HG03064 (cell line): ENCODE data around the gene RHBDL1.

Experiments used
- ATAC-seq: cut with Tn5 transposase; IDR thresholded peaks from one replicate; pipeline ENCODE4 v1.9.1; 2021; ENCODE audit warnings: low read depth; ENCODE audit not compliant: unreplicated experiment

Gene RHBDL1

GRCh38 chr16:674968-675883, at the start of gene RHBDL1:
TSS of gene RHBDL1 (plus strand) at chr16:675671. CDS start at chr16:675791, 120 bp downstream.
- no peak for ATAC-seq

- no peak for ATAC-seq
Measured at GRCh38 chr16:625977-626765, 49.3 kb upstream of the RHBDL1 start.

- no peak for ATAC-seq
Measured at GRCh38 chr16:626787-627453, 48.6 kb upstream of the RHBDL1 start.

- no peak for ATAC-seq
Measured at GRCh38 chr16:627454-628239, 47.8 kb upstream of the RHBDL1 start.

- ATAC-seq, result no peak
Measured at GRCh38 chr16:628321-629061, 47.0 kb upstream of the RHBDL1 start.

DNA sequence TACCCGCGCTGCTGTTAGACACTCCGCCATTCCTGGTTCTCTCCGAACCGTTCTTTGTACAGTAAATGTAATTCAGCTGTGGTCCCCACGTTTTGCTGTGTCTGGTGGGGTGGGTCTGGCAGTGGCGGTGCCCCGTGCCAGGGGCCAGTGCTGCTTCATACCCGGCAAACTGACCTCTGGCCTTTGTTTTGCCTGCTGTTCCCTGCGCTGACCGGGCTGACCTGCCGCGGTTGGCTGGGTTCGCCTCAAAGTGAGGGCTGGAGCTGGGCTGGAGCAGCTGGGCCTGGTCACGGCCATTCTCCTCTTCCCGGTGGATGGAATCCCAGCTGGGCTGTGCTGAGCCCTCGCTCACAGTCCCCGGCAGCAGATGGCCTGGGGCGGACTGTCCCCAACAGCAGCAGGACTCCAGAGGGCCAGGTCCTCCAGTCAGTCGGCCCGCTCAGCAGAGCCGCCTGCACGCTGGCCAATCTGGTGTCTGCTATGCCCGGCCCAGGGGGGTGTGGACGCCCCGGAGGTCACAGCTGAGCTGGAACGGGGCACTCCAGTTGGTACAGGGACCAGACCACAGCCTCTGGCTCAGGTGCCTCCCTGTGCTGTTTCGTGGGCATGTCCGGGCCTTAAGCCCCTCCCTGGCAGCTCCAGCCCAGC, 46.2 kb upstream of the RHBDL1 start:
- no peak for ATAC-seq

- ATAC-seq, result no peak
Measured at GRCh38 chr16:629833-630248, 45.6 kb upstream of the RHBDL1 start.

DNA sequence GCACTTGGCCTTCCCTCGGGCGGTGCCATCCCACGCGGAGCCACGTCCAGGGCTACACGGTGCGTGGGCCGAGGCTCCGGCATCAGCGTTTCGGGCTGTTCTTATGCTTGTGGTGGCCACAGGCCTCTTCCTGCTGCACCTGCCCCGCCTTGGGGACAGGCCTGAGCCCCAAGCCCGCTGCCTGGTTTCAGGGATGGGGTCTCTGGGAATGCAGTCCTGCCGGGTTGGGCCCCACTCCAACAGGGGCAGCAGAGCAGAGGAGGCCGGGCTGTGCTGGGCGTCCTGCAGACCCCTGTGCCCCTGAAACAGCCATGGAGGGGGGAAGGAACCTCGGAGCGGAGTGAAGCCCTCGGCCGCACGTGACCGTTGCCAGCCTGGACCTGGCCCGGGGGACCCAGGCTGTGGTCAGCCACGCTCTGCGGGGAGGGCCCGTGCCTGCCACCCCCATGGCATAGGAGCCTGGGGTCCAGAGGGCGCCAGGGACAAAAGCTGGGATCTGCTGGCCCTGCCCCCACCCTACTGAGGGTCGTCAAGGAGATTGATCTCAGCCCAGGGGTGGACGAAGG, 45.1 kb upstream of the RHBDL1 start:
- no peak for ATAC-seq

GRCh38 chr16:630815-631405, 44.6 kb upstream of the RHBDL1 start, which contains the start of gene WFIKKN1:
TSS of gene WFIKKN1 (plus strand) at chr16:630985. CDS start at chr16:631254, 269 bp downstream.
- ATAC-seq, result no peak

GRCh38 chr16:631808-632358, 43.6 kb upstream of the RHBDL1 start:
- no peak for ATAC-seq

GRCh38 chr16:632486-633335, 42.8 kb upstream of the RHBDL1 start:
- ATAC-seq, result no peak

DNA sequence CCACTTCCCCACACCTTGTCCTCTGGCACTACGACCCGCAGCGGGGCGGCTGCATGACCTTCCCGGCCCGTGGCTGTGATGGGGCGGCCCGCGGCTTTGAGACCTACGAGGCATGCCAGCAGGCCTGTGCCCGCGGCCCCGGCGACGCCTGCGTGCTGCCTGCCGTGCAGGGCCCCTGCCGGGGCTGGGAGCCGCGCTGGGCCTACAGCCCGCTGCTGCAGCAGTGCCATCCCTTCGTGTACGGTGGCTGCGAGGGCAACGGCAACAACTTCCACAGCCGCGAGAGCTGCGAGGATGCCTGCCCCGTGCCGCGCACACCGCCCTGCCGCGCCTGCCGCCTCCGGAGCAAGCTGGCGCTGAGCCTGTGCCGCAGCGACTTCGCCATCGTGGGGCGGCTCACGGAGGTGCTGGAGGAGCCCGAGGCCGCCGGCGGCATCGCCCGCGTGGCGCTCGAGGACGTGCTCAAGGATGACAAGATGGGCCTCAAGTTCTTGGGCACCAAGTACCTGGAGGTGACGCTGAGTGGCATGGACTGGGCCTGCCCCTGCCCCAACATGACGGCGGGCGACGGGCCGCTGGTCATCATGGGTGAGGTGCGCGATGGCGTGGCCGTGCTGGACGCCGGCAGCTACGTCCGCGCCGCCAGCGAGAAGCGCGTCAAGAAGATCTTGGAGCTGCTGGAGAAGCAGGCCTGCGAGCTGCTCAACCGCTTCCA, 42.0 kb upstream of the RHBDL1 start:
- ATAC-seq, result no peak

- ATAC-seq, result no peak
Measured at GRCh38 chr16:634051-634670, 41.3 kb upstream of the RHBDL1 start.

- no peak for ATAC-seq
Measured at GRCh38 chr16:634996-635395, 40.5 kb upstream of the RHBDL1 start.

DNA sequence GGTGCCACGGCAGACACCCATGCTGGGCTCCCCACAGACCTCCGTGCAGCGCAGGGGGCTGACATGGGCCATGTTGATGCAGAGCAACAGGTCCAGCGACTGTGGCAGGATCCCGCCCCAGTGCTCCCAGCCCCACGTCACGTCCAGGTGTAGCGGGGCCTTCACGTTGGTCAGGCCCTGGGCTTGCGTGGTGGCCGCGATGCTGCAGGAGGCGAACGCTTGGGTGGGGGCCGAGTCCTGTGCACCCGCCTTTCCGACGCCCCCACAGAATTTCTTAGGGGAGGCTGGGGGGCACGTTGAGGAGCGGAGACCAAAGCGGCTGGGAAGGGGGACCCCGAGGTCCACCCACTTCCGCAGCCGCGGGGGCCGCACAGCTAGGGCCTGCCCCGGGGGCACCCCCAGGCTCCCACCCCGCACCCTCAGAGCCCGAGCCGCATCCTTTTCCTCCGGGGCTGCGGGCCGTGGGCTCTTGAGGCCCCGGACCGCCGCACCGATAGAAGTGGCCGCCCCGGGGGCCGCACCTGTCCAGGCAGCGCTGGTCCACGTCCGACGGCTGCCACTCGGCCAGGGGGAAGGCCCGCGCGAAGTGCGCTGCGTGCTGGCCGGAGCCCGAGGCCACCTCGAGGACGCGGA, 39.8 kb upstream of the RHBDL1 start:
- ATAC-seq, result no peak
